Thyroid gland (tissue), 4 donors: ENCODE measurements around the gene CFAP210. TPM values are rescaled to one million over a fixed set of nuclear protein-coding genes. Genes with fewer than 3 reads are reported as not detected.

ENCODE experiments used
- DNase-seq, 2 donors: peaks; one replicate each; pipeline ENCODE4 v3.0.0-alpha.2; 2019
- H3K27ac ChIP-seq, 3 donors: fragments of 200-600 bp; sonication (generic); 1 replicate in 2 of 3; 2 replicates in 1 of 3; pipeline ENCODE4 v1.5.1; 2016 to 2019; ENCODE audit warnings: mild to moderate bottlenecking in 1 of 3, moderate library complexity in 1 of 3
- H3K27me3 ChIP-seq: fragments of 200-600 bp; sonication (generic); one replicate; pipeline ENCODE4 v1.5.1; 2019
- H3K36me3 ChIP-seq, 2 donors: fragments of 200-600 bp; sonication (generic); one replicate each; pipeline ENCODE4 v1.5.1; 2016 to 2019
- H3K4me1 ChIP-seq, 2 donors: fragments of 200-600 bp; sonication (generic); one replicate each; pipeline ENCODE4 v1.5.1; 2017 to 2019
- H3K4me3 ChIP-seq, 3 donors: fragments of 200-600 bp; sonication (generic); replicated peaks in 1 of 3; 1 replicate in 2 of 3; 2 replicates in 1 of 3; pipeline ENCODE4 v1.5.1; 2016; ENCODE audit warnings: mild to moderate bottlenecking in 1 of 3
- H3K9me3 ChIP-seq: fragments of 200-600 bp; sonication (generic); one replicate; pipeline ENCODE4 v1.5.1; 2017
- CTCF ChIP-seq, 6 experiments: fragments of 200-600 bp in 3 of 6; fragments of 450-650 bp in 3 of 6; sonication (generic) in 3 of 6; IDR thresholded peaks; one replicate each; pipeline ENCODE4 v1.5.1; 2016 to 2019; ENCODE audit warnings: antibody characterized with exemption in 6 of 6, mild to moderate bottlenecking in 2 of 6, inconsistent platforms in 1 of 6, moderate library complexity in 1 of 6
- POLR2A ChIP-seq, 2 donors: fragments of 450-650 bp; IDR thresholded peaks; one replicate each; pipeline ENCODE4 v1.6.1; 2017; ENCODE audit warnings: antibody characterized with exemption in 2 of 2, mild to moderate bottlenecking in 2 of 2, moderate library complexity in 1 of 2
- WGBS, 2 donors: methylation state at CpG; one replicate each; pipeline ENCODE4 v1.1.5; 2017; 5-methylcytosine and 5-hydroxymethylcytosine counted together
- intact Hi-C: fragments of 100-400 bp; cut with DNase I; formaldehyde crosslinking; loops from one replicate; pipeline ENCODE4 v1.15.1; 2023
- total RNA-seq, 4 donors: library from RNA; depleted of rRNA; stranded (reverse); fragments of >200 nt; gene quantifications; one replicate each; pipeline ENCODE4 v1.2.3, GENCODE V29; 2016

Gene CFAP210
- total RNA-seq, 4 donors from 2014 or later: 1.6 TPM; not detected in 2

- H3K27me3 ChIP-seq: no peaks in the 10 kb centered on the region
- intact Hi-C loops: no loop called here
- no peaks in the 10 kb centered on the region for H3K36me3 ChIP-seq
- TF ChIP-seq POLR2A (IDR thresholded peaks at IDR 0.05): no peak
- no peak for TF ChIP-seq CTCF (IDR thresholded peaks at IDR 0.05)
- no peak overlapping the region for H3K27ac ChIP-seq
- no peaks in the 10 kb centered on the region for H3K4me1 ChIP-seq
- no peak overlapping the region for H3K4me3 ChIP-seq
- H3K9me3 ChIP-seq: no peaks in the 10 kb centered on the region
- 74 to 80% methylated on average over 1 of the region's 1 CpG for WGBS, 2 donors
- DNase-seq: no peak
Observed at GRCh38 chr2:169659320-169659719, 34.9 kb downstream of the CFAP210 start.

DNA sequence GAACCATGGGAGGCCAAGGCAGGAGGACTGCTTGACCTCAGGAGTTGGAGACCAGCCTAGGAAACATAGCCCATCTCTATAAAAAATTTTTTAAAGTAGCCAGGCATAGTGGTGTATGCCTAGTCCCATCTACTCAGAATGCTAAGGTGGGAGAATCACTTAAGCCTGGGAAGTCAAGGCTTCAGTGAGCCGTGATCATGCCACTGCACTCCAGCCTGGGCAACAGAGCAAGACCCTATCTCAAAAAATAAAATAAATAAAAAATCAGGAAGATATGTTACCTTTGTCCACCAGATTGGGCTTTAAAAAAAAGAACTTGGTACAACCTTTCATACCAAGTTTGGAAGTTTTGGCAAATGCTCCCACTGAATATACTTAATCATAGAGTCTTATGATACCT, 35.3 kb downstream of the CFAP210 start:
- no peak overlapping the region for H3K4me3 ChIP-seq
- TF ChIP-seq POLR2A (IDR thresholded peaks at IDR 0.05): no peak
- TF ChIP-seq CTCF (IDR thresholded peaks at IDR 0.05): no peak
- intact Hi-C loops: no loop called here
- H3K9me3 ChIP-seq: no peaks in the 10 kb centered on the region
- H3K27ac ChIP-seq: no peak overlapping the region
- no peaks in the 10 kb centered on the region for H3K4me1 ChIP-seq
- DNase-seq: no peak
- H3K27me3 ChIP-seq: no peaks in the 10 kb centered on the region
- WGBS, 2 donors: 97 to 100% methylated on average over 1 of the region's 1 CpG
- H3K36me3 ChIP-seq: no peaks in the 10 kb centered on the region

- H3K9me3 ChIP-seq: no peaks in the 10 kb centered on the region
- no peaks in the 10 kb centered on the region for H3K4me1 ChIP-seq
- H3K27ac ChIP-seq: no peak overlapping the region
- H3K27me3 ChIP-seq: no peaks in the 10 kb centered on the region
- intact Hi-C loops: no loop called here
- TF ChIP-seq POLR2A (IDR thresholded peaks at IDR 0.05): no peak
- no peak for TF ChIP-seq CTCF (IDR thresholded peaks at IDR 0.05)
- H3K36me3 ChIP-seq: no peaks in the 10 kb centered on the region
- no peak overlapping the region for H3K4me3 ChIP-seq
- WGBS, 2 donors: 68 to 79% methylated on average over 3 of the region's 3 CpGs
- DNase-seq: no peak
Observed at GRCh38 chr2:169656164-169656563, 38.0 kb downstream of the CFAP210 start.

- DNase-seq: no peak
- no peaks in the 10 kb centered on the region for H3K9me3 ChIP-seq
- intact Hi-C loops: no loop called here
- H3K4me3 ChIP-seq: no peak overlapping the region
- no peaks in the 10 kb centered on the region for H3K36me3 ChIP-seq
- H3K4me1 ChIP-seq: no peaks in the 10 kb centered on the region
- H3K27me3 ChIP-seq: no peaks in the 10 kb centered on the region
- TF ChIP-seq CTCF (IDR thresholded peaks at IDR 0.05) (no peak), POLR2A (IDR thresholded peaks at IDR 0.05) (no peak)
- 86 to 88% methylated on average over 3 of the region's 3 CpGs for WGBS, 2 donors
- no peak overlapping the region for H3K27ac ChIP-seq
Observed at GRCh38 chr2:169653636-169654035, 40.6 kb downstream of the CFAP210 start.

GRCh38 chr2:169649278-169649677, 44.9 kb downstream of the CFAP210 start:
- no peaks in the 10 kb centered on the region for H3K4me1 ChIP-seq
- H3K9me3 ChIP-seq: no peaks in the 10 kb centered on the region
- intact Hi-C loops: no loop called here
- DNase-seq: no peak
- no peak overlapping the region for H3K4me3 ChIP-seq
- no peaks in the 10 kb centered on the region for H3K27me3 ChIP-seq
- no peak overlapping the region for H3K27ac ChIP-seq
- WGBS, 2 donors: 62 to 85% methylated on average over 1 of the region's 1 CpG
- no peak for TF ChIP-seq CTCF (IDR thresholded peaks at IDR 0.05)
- no peak for TF ChIP-seq POLR2A (IDR thresholded peaks at IDR 0.05)
- H3K36me3 ChIP-seq: no peaks in the 10 kb centered on the region
